ENCODE measurements around the gene ACSL6.

The ACSL6 gene

GRCh38 chr5:131996210-131997025 is 15.0 kb downstream of the ACSL6 start:
- no peaks in the 10 kb centered on the region for H3K4me1 ChIP-seq (ENCODE audit: control insufficient read depth, low read length)
- H3K27ac ChIP-seq (ENCODE audit: low read depth, low read length) = no peak overlapping the region
- no peak for TF ChIP-seq CTCF (IDR thresholded peaks at IDR 0.05; ENCODE audit: low read depth, low read length, poor library complexity, severe bottlenecking)
- no peak for TF ChIP-seq EZH2phosphoT487 (IDR thresholded peaks at IDR 0.05; ENCODE audit: borderline replicate concordance, low read length)
- no peak overlapping the region for H3K4me2 ChIP-seq (ENCODE audit: low read length)
- no peaks in the 10 kb centered on the region for H3K79me2 ChIP-seq (ENCODE audit: control insufficient read depth, low read length)
- H3K27me3 ChIP-seq (ENCODE audit: control insufficient read depth, low read length) = no peaks in the 10 kb centered on the region
- H3K36me3 ChIP-seq (ENCODE audit: control insufficient read depth, low read length) = no peaks in the 10 kb centered on the region
- no peaks in the 10 kb centered on the region for H3K9me3 ChIP-seq (ENCODE audit: control insufficient read depth, insufficient read depth, low read length)
- no peaks in the 10 kb centered on the region for H3K9me2 ChIP-seq (replicated peaks; ENCODE audit: control insufficient read depth, low read length)
- H4K20me1 ChIP-seq (ENCODE audit: control insufficient read depth, insufficient read depth, low read depth, low read length) = no peaks in the 10 kb centered on the region
- no peaks in the 10 kb centered on the region for H3F3A ChIP-seq (ENCODE audit: control insufficient read depth, insufficient read depth)
- H3K4me3 ChIP-seq (ENCODE audit: low read length) = no peak overlapping the region

- Histone ChIP-seq H4K20me1 (ENCODE audit: control insufficient read depth, insufficient read depth, low read depth, low read length) (no peaks in the 10 kb centered on the region), H3K36me3 (ENCODE audit: control insufficient read depth, low read length) (no peaks in the 10 kb centered on the region), H3K9me2 (replicated peaks; ENCODE audit: control insufficient read depth, low read length) (no peaks in the 10 kb centered on the region), H3F3A (ENCODE audit: control insufficient read depth, insufficient read depth) (no peaks in the 10 kb centered on the region), H3K27me3 (ENCODE audit: control insufficient read depth, low read length) (no peaks in the 10 kb centered on the region), H3K27ac (ENCODE audit: low read depth, low read length) (no peak overlapping the region), H3K9me3 (ENCODE audit: control insufficient read depth, insufficient read depth, low read length) (no peaks in the 10 kb centered on the region), H3K4me1 (ENCODE audit: control insufficient read depth, low read length) (no peaks in the 10 kb centered on the region), H3K4me3 (ENCODE audit: low read length) (no peak overlapping the region), H3K79me2 (ENCODE audit: control insufficient read depth, low read length) (no peaks in the 10 kb centered on the region), H3K4me2 (ENCODE audit: low read length) (no peak overlapping the region)
- TF ChIP-seq CTCF (IDR thresholded peaks at IDR 0.05; ENCODE audit: low read depth, low read length, poor library complexity, severe bottlenecking) = no peak
- TF ChIP-seq EZH2phosphoT487 (IDR thresholded peaks at IDR 0.05; ENCODE audit: borderline replicate concordance, low read length) = no peak
Measured at GRCh38 chr5:131994533-131995226, 16.8 kb downstream of the ACSL6 start.

GRCh38 chr5:131994090-131994489 is 17.4 kb downstream of the ACSL6 start:
- H3K4me1 ChIP-seq (ENCODE audit: control insufficient read depth, low read length) = no peaks in the 10 kb centered on the region
- H3K9me3 ChIP-seq (ENCODE audit: control insufficient read depth, insufficient read depth, low read length) = no peaks in the 10 kb centered on the region
- H3F3A ChIP-seq (ENCODE audit: control insufficient read depth, insufficient read depth) = no peaks in the 10 kb centered on the region
- no peak overlapping the region for H3K4me2 ChIP-seq (ENCODE audit: low read length)
- H3K9me2 ChIP-seq (replicated peaks; ENCODE audit: control insufficient read depth, low read length) = no peaks in the 10 kb centered on the region
- no peaks in the 10 kb centered on the region for H3K36me3 ChIP-seq (ENCODE audit: control insufficient read depth, low read length)
- H3K27me3 ChIP-seq (ENCODE audit: control insufficient read depth, low read length) = no peaks in the 10 kb centered on the region
- no peaks in the 10 kb centered on the region for H4K20me1 ChIP-seq (ENCODE audit: control insufficient read depth, insufficient read depth, low read depth, low read length)
- no peak overlapping the region for H3K4me3 ChIP-seq (ENCODE audit: low read length)
- TF ChIP-seq CTCF (IDR thresholded peaks at IDR 0.05; ENCODE audit: low read depth, low read length, poor library complexity, severe bottlenecking) (no peak), EZH2phosphoT487 (IDR thresholded peaks at IDR 0.05; ENCODE audit: borderline replicate concordance, low read length) (no peak)
- H3K79me2 ChIP-seq (ENCODE audit: control insufficient read depth, low read length) = no peaks in the 10 kb centered on the region
- no peak overlapping the region for H3K27ac ChIP-seq (ENCODE audit: low read depth, low read length)
